ENCODE results near the gene MS4A15. TPM values are rescaled to one million over a fixed set of nuclear protein-coding genes. Genes with fewer than 3 reads are reported as not detected.
A peak's percentile ranks its signal among the peaks of the same experiment; 100 is the strongest.

Gene MS4A15
- total RNA-seq, 1 donor from 2014 or later = not detected

DNA sequence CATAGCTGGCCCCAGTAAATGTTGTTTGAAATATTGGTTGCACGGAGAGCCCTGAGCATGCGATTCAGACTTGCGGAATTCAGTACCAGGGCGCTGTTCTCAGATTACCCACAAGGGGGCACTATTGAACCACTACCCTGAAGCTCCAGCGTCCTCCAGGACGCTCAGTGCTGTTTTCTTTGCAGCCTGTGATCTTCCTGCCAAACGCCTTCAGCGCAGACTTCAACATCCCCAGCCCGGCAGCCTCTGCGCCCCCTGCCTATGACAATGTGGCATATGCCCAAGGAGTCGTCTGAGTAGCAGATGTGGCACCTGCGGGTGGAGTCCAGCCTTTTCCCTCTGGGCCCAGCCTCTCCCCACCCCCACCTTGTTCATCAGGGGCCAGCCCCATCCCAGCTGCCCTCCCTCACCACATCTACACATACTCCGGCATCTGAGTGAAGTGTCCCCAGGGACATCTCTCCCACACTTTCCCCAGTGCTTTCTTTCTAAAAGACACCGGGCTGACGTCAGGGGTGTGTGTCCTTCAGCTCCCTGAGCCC, 18.8 kb downstream of the MS4A15 start:
- Histone ChIP-seq H3K27me3 (ENCODE audit: control insufficient read depth, insufficient read depth, low read length) (peaks cover 2% of the 10 kb centered on the region), H3K36me3 (ENCODE audit: control insufficient read depth, insufficient read depth, low read length) (no peaks in the 10 kb centered on the region), H3K4me3 (ENCODE audit: low read depth, low read length) (no peak overlapping the region)
- DNase-seq (ENCODE audit: low read depth) (peak; percentile 89), FAIRE-seq (peak; percentile 81)
- TF ChIP-seq, protein P1, sequence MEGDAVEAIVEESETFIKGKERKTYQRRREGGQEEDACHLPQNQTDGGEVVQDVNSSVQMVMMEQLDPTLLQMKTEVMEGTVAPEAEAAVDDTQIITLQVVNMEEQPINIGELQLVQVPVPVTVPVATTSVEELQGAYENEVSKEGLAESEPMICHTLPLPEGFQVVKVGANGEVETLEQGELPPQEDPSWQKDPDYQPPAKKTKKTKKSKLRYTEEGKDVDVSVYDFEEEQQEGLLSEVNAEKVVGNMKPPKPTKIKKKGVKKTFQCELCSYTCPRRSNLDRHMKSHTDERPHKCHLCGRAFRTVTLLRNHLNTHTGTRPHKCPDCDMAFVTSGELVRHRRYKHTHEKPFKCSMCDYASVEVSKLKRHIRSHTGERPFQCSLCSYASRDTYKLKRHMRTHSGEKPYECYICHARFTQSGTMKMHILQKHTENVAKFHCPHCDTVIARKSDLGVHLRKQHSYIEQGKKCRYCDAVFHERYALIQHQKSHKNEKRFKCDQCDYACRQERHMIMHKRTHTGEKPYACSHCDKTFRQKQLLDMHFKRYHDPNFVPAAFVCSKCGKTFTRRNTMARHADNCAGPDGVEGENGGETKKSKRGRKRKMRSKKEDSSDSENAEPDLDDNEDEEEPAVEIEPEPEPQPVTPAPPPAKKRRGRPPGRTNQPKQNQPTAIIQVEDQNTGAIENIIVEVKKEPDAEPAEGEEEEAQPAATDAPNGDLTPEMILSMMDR (IDR thresholded peaks at IDR 0.05; ENCODE audit: insufficient read depth, low read length, severe bottlenecking) = peak; percentile 96

DNA sequence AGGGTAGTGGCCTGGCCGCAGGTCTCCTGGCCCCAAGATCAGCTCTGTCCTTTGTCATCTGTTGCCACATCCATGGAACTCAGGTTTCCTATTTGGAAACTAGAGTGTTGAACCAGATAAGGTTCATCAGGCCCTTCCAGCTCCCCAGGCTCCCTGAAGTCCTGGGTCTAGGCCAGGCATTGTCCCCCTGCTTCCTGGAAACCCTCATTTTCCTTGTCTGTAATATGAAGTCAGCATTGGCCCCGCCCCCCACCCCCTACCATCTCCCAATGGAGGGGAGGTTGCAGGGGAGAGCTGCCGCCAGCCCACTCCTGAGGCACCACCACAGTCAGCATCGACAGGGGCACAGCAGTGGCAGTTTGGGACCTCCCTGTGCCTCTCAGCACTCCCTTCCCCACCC, 19.5 kb downstream of the MS4A15 start:
- no peak overlapping the region for H3K4me3 ChIP-seq (ENCODE audit: low read depth, low read length)
- TF ChIP-seq, protein P1 (IDR thresholded peaks at IDR 0.05; ENCODE audit: insufficient read depth, low read length, severe bottlenecking) = no peak
- FAIRE-seq = no peak

DNA sequence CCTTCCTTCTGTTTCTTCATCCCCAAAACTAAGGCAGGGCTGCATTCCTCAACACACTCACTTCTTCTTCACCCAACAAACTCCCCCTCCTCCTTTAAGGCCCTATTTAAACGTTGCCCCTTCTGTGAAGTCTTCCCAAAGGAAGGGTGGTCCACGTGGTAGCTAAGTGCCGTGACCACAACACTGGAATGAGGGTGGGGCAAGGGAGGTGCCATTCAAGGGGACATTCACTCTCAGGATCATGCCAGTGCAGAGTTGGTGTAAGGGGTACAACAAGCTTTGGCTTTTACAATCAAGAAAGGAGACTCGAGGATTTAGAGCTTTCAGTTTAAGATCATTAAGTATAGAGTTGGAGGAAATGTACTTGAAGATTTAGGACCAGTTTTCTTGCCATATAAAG, 20.4 kb downstream of the MS4A15 start:
- H3K27me3 ChIP-seq (ENCODE audit: control insufficient read depth, insufficient read depth, low read length) = peaks cover 2% of the 10 kb centered on the region
- no peaks in the 10 kb centered on the region for H3K36me3 ChIP-seq (ENCODE audit: control insufficient read depth, insufficient read depth, low read length)
- no peak for FAIRE-seq
- H3K4me3 ChIP-seq (ENCODE audit: low read depth, low read length) = no peak overlapping the region
- TF ChIP-seq, protein P1 (IDR thresholded peaks at IDR 0.05; ENCODE audit: insufficient read depth, low read length, severe bottlenecking) = no peak
- no peak for DNase-seq (ENCODE audit: low read depth)

More for the DNA sequence above, 19.5 kb downstream of the MS4A15 start:
- DNase-seq (ENCODE audit: low read depth) = no peak
- Histone ChIP-seq H3K27me3 (ENCODE audit: control insufficient read depth, insufficient read depth, low read length) (peaks cover 2% of the 10 kb centered on the region), H3K36me3 (ENCODE audit: control insufficient read depth, insufficient read depth, low read length) (no peaks in the 10 kb centered on the region)

DNA sequence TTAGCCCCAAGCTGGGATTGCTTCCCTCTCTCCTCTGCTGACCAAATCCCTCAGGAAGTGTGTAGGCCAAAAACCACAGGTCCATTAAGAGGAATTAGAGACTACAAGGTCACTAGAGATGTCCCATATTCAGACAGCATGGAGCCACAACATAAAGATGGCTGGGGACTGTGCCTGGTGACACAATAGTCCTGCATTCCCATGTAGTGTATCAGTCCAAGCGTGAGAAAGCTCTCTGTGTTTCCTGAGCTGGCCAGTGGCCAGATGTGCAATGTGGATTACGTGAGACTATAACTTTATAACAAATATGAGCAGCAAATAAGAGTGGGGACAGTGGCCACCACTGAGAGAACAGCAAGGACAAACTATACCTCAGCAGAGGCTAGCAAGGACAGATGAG, 20.9 kb downstream of the MS4A15 start:
- TF ChIP-seq, protein P1 (IDR thresholded peaks at IDR 0.05; ENCODE audit: insufficient read depth, low read length, severe bottlenecking) = no peak
- FAIRE-seq (peak; percentile 83), DNase-seq (ENCODE audit: low read depth) (peak; percentile 73)
- Histone ChIP-seq H3K27me3 (ENCODE audit: control insufficient read depth, insufficient read depth, low read length) (peaks cover 2% of the 10 kb centered on the region), H3K4me3 (ENCODE audit: low read depth, low read length) (no peak overlapping the region), H3K36me3 (ENCODE audit: control insufficient read depth, insufficient read depth, low read length) (no peaks in the 10 kb centered on the region)

DNA sequence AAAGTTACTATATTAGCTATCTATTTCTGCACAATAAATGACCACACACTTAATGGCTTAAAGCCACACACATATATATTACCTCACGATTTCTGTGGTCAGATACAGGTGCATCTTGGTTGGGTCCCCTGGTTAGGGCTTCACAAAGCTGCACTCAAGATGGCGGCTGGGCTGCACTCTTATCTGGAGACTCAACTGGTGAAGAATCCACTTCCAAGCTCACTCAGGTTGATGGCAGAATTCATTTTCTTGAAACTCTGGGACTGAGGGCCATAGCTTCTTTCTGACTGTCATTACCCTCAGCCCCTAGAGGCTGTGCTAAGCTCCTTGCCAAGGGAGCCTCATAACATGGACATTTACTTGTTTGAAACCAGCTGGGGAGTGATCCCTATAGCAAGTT, 23.4 kb downstream of the MS4A15 start:
- no peaks in the 10 kb centered on the region for H3K36me3 ChIP-seq (ENCODE audit: control insufficient read depth, insufficient read depth, low read length)
- FAIRE-seq = no peak
- no peak overlapping the region for H3K4me3 ChIP-seq (ENCODE audit: low read depth, low read length)
- peaks cover 2% of the 10 kb centered on the region for H3K27me3 ChIP-seq (ENCODE audit: control insufficient read depth, insufficient read depth, low read length)
- no peak for DNase-seq (ENCODE audit: low read depth)
- TF ChIP-seq, protein P1 (IDR thresholded peaks at IDR 0.05; ENCODE audit: insufficient read depth, low read length, severe bottlenecking) = no peak

DNA sequence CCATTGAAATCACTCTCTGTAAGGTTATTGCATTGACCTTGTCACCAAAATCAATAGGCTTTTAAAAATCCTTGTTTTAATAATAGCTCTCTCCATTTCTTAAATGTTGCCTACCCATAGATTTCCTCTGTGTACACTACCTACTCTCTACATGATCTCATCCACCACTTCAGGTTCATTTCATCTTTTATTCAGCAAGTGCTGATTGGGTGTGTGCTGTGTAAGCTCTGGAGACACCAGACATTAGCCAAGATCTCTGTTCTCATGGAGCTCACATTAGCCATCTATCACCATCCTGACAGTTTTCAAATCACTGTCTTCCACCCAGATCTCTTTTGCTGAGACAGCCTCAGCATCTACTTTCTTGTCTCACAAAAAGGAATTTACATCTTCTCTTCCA, 24.1 kb downstream of the MS4A15 start:
- H3K4me3 ChIP-seq (ENCODE audit: low read depth, low read length) = no peak overlapping the region
- DNase-seq (ENCODE audit: low read depth) (no peak), FAIRE-seq (peak; percentile 66)
- TF ChIP-seq, protein P1 (IDR thresholded peaks at IDR 0.05; ENCODE audit: insufficient read depth, low read length, severe bottlenecking) = no peak
- no peaks in the 10 kb centered on the region for H3K36me3 ChIP-seq (ENCODE audit: control insufficient read depth, insufficient read depth, low read length)
- peaks cover 2% of the 10 kb centered on the region for H3K27me3 ChIP-seq (ENCODE audit: control insufficient read depth, insufficient read depth, low read length)

Data from bronchial epithelial cell (primary cell).